ENCODE data around the gene FKBP6. TPM values are rescaled to one million over a fixed set of nuclear protein-coding genes. Genes with fewer than 3 reads are reported as not detected.
"Not testable (repeated sequence)": the region's sequence is repeated elsewhere in the genome, so short reads cannot be mapped to it uniquely, and the experiment has no call there.

Gene FKBP6
- total RNA-seq, 2 experiments from 2014 or later = not detected

DNA sequence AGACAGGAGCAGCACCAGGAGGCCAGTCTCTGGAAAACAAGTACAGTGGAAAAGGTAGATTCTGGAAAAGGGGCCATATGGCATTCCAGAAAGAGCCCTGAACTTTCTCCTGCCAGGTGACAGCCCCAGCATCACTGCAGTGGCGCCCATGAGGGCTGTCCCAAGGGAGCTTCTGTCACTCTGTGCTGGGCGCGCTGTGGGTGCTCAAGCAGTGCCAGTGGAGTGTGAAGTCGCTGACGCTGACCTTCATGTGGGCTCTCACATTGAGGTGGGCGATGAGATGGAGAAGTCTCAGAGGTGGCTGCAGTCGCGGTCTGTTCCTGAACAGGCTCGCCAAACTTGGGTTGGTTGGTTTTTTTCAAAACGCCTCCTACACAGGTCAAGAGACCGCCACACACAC lies 38.2 kb downstream of the FKBP6 start:
- Mint-ChIP-seq H3K27me3 (no peaks in the 10 kb centered on the region), H3K4me1 (no peaks in the 10 kb centered on the region), H3K4me3 (no peak overlapping the region), H3K36me3 (ENCODE audit: low read depth) (no peaks in the 10 kb centered on the region), H3K9me3 (no peaks in the 10 kb centered on the region), H3K27ac (no peak overlapping the region)
- ChIA-PET CTCF (interaction anchor here (1.1 kb wide), 1 partner anchor 41 kb away, joined by 3 read pairs; no protein-coding TSS in a partner anchor), POLR2A (no interaction called here)
- no peak for DNase-seq

DNA sequence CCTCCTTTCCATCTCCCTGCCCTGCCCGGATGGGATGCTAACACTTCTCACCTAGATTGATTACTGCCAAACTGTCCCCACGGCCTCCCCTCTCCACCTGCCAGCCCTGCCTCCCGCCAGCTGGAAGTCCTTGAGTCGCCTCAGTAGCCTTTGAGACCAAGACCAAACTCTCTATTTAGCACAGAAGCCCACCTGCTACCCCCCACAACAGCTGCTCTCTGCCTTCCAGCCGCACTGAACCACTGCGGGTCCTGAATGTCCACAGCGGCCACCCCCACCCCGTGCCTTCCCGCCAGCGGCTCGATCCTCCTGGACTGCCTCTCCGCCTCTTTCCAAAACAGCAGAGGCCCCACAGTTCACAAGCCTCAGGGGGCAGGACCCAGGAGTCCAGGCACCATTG lies 39.0 kb downstream of the FKBP6 start:
- Mint-ChIP-seq H3K36me3 (ENCODE audit: low read depth) (no peaks in the 10 kb centered on the region), H3K4me1 (no peaks in the 10 kb centered on the region), H3K9me3 (no peaks in the 10 kb centered on the region), H3K4me3 (no peak overlapping the region), H3K27me3 (no peaks in the 10 kb centered on the region), H3K27ac (no peak overlapping the region)
- CTCF ChIA-PET = interaction anchor here (1.1 kb wide), 1 partner anchor 42 kb away, joined by 3 read pairs; no protein-coding TSS in a partner anchor
- no peak for DNase-seq
- POLR2A ChIA-PET = no interaction called here

DNA sequence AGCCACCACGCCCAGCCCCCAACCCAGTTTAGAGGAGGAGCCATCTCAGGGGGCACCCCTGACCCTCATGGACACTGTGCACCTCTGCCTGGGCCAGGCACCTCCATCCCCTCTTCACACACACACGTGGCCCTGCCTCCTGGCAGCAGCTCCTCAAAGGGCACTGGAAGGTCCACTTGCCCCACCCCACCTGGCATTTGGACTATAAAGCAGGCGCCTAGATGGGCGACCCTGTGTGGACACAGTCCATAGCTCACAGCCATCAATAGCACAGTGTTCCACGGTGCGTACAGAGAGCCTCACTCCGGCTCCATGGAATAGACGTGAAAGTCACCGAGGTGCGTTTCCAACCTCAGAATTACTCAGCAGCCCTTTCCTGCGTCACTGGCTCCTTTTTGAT lies 41.0 kb downstream of the FKBP6 start:
- Mint-ChIP-seq H3K4me3 (no peak overlapping the region), H3K4me1 (no peaks in the 10 kb centered on the region), H3K27me3 (peaks cover 2% of the 10 kb centered on the region), H3K36me3 (ENCODE audit: low read depth) (no peaks in the 10 kb centered on the region), H3K9me3 (no peaks in the 10 kb centered on the region), H3K27ac (no peak overlapping the region)
- DNase-seq = no peak
- ChIA-PET CTCF (no interaction called here), POLR2A (no interaction called here)

DNA sequence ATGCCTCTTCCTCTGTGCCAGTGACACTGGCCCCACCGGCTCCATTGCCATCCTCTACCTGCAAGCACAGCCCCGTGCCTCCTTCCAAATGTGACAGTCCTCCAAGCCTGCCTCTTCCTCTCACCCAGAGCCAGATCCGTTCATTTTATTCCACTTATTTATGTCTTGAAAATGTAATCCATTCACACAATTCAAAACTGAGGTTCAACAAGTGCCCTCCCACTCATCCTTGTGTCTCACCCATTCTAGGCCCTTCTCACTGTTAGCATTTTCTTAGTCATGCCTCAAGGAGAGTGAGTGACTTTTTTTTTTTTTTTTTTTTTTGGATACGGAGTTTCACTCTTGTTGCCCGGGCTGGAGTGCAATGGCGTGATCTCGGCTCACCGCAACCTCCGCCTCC lies 41.7 kb downstream of the FKBP6 start:
- POLR2A ChIA-PET = no interaction called here
- CTCF ChIA-PET = no interaction called here
- DNase-seq = no peak
- Mint-ChIP-seq H3K4me3 (no peak overlapping the region), H3K9me3 (no peaks in the 10 kb centered on the region), H3K36me3 (ENCODE audit: low read depth) (no peaks in the 10 kb centered on the region), H3K27me3 (peaks cover 2% of the 10 kb centered on the region), H3K27ac (no peak overlapping the region), H3K4me1 (no peaks in the 10 kb centered on the region)

- no peak overlapping the region for H3K4me3 Mint-ChIP-seq
- H3K27me3 Mint-ChIP-seq = peaks cover 15% of the 10 kb centered on the region
- H3K9me3 Mint-ChIP-seq = no peaks in the 10 kb centered on the region
- no peak for DNase-seq
- CTCF ChIA-PET = interaction anchor here (0.6 kb wide), 1 partner anchor 49 kb away, joined by 3 read pairs; no protein-coding TSS in a partner anchor
- H3K36me3 Mint-ChIP-seq (ENCODE audit: low read depth) = no peaks in the 10 kb centered on the region
- H3K27ac Mint-ChIP-seq = no peak overlapping the region
- no peaks in the 10 kb centered on the region for H3K4me1 Mint-ChIP-seq
- POLR2A ChIA-PET = no interaction called here
These were observed 45.8 kb downstream of the FKBP6 start for GRCh38 chr7:73373741-73374140.

GRCh38 chr7:73376262-73376661 lies 48.3 kb downstream of the FKBP6 start:
- H3K9me3 Mint-ChIP-seq; POLR2A ChIA-PET; H3K36me3 Mint-ChIP-seq (ENCODE audit: low read depth); H3K4me1 Mint-ChIP-seq; H3K27ac Mint-ChIP-seq; CTCF ChIA-PET; DNase-seq; H3K4me3 Mint-ChIP-seq: not testable (repeated sequence)
- peaks cover 16% of the 10 kb centered on the region for H3K27me3 Mint-ChIP-seq

- Mint-ChIP-seq H3K4me1 (no peaks in the 10 kb centered on the region), H3K27ac (no peak overlapping the region), H3K36me3 (ENCODE audit: low read depth) (no peaks in the 10 kb centered on the region), H3K4me3 (no peak overlapping the region), H3K27me3 (peaks cover 16% of the 10 kb centered on the region), H3K9me3 (no peaks in the 10 kb centered on the region)
- POLR2A ChIA-PET = no interaction called here
- CTCF ChIA-PET = no interaction called here
- no peak for DNase-seq
These were observed 48.9 kb downstream of the FKBP6 start for GRCh38 chr7:73376671-73377412.

- H3K36me3 Mint-ChIP-seq (ENCODE audit: low read depth); H3K27ac Mint-ChIP-seq; DNase-seq; H3K4me1 Mint-ChIP-seq; POLR2A ChIA-PET; CTCF ChIA-PET; H3K4me3 Mint-ChIP-seq; H3K9me3 Mint-ChIP-seq: not testable (repeated sequence)
- H3K27me3 Mint-ChIP-seq = peaks cover 16% of the 10 kb centered on the region
These were observed 49.6 kb downstream of the FKBP6 start for GRCh38 chr7:73377413-73378200.

- H3K4me1 Mint-ChIP-seq = no peaks in the 10 kb centered on the region
- H3K27ac Mint-ChIP-seq = no peak overlapping the region
- no peak overlapping the region for H3K4me3 Mint-ChIP-seq
- ChIA-PET POLR2A (no interaction called here), CTCF (interaction anchor here (0.6 to 1.0 kb wide), 2 partner anchors 18 to 514 kb away, joined by 4 to 6 read pairs; no protein-coding TSS in a partner anchor)
- peaks cover 2% of the 10 kb centered on the region for H3K36me3 Mint-ChIP-seq (ENCODE audit: low read depth)
- peaks cover 4% of the 10 kb centered on the region for H3K27me3 Mint-ChIP-seq
- peaks cover 13% of the 10 kb centered on the region for H3K9me3 Mint-ChIP-seq
- no peak for DNase-seq
These were observed 55.1 kb downstream of the FKBP6 start for GRCh38 chr7:73382934-73383503.

DNA sequence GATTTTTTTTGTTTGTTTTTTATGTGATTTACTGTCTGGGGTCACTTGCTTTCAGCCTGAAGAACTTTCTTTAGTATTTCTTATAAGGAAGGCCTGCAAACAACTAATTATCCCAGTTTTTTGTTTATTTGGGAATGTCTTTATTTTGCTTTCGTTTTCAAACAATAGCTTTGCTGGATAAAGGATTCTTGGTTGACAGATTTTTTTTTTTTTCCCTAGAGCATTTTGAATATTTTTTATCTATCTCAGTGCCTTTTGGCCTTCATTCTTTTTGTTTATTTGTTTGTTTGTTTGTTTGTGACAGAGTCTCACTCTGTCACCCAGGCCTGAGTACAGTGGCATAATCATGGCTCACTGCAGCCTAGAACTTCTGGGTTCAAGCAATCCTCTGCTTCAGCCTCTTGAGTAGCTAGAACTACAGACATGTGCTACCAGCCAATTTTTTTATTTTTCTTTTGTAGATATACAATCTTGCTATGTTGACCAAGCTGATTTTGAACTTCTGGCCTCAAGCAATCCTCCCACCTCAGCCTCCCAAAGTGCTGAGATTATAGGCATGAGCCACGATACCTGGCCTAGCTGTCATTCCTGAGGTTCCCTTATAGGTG lies 59.4 kb downstream of the FKBP6 start:
- CTCF ChIA-PET = interaction anchor here (0.7 kb wide), 1 partner anchor 63 kb away, joined by 3 read pairs; no protein-coding TSS in a partner anchor
- POLR2A ChIA-PET = no interaction called here
- H3K9me3 Mint-ChIP-seq = peaks cover 21% of the 10 kb centered on the region
- peaks cover 2% of the 10 kb centered on the region for H3K27me3 Mint-ChIP-seq
- DNase-seq = no peak
- no peaks in the 10 kb centered on the region for H3K4me1 Mint-ChIP-seq
- no peak overlapping the region for H3K4me3 Mint-ChIP-seq
- no peak overlapping the region for H3K27ac Mint-ChIP-seq
- H3K36me3 Mint-ChIP-seq (ENCODE audit: low read depth) = peaks cover 2% of the 10 kb centered on the region

DNA sequence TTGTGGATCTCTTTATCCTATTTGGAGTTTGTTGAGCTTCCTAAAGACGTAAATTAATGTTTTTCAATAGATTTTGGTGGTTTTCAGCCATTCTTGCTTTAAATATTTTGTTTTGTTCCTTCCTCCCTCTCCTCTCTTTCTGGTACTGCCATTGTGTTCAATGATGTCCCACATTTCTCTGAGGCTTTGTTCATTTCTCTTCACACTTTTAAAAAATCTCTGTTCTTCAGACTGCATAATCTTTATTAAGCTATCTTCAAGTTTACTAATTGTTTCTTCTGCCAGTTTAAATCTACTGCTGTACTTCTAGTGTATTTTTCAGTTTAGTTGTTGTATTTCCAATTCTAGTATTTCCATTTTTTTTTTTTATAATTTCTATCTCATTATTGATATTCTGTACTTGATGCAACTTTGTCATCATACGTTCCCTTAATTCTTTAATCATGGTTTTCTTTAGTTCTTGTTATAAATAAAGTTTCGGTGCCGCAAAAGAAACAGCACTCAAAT lies 60.0 kb downstream of the FKBP6 start:
- Mint-ChIP-seq H3K36me3 (ENCODE audit: low read depth) (peaks cover 2% of the 10 kb centered on the region), H3K4me3 (no peak overlapping the region), H3K27ac (no peak overlapping the region), H3K4me1 (no peaks in the 10 kb centered on the region), H3K9me3 (peaks cover 20% of the 10 kb centered on the region), H3K27me3 (peaks cover 2% of the 10 kb centered on the region)
- CTCF ChIA-PET = interaction anchor here (0.7 kb wide), 1 partner anchor 64 kb away, joined by 3 read pairs; no protein-coding TSS in a partner anchor
- DNase-seq = no peak
- POLR2A ChIA-PET = no interaction called here

DNA sequence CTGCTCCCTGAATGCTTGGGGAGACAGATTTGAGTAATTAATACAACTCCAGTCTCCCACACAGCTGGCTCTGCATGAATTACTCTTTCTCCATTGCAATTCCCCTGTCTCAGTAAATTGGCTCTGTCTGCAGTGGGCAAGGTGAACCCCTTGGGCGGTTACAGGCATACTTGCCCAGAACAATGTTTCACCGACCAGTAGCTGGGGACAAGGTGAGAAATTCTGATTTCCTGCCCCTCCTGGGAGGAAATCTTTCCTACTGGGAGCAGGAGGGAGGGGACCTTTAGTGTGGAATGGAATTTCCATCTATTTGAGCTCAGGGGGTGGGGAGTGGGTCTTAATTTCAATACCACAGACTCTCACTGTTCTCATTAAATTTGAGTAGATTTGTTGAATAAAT lies 63.4 kb downstream of the FKBP6 start:
- Mint-ChIP-seq H3K27me3 (peaks cover 2% of the 10 kb centered on the region), H3K9me3 (peaks cover 17% of the 10 kb centered on the region), H3K4me1 (no peaks in the 10 kb centered on the region), H3K4me3 (no peak overlapping the region), H3K27ac (no peak overlapping the region), H3K36me3 (ENCODE audit: low read depth) (no peaks in the 10 kb centered on the region)
- CTCF ChIA-PET = interaction anchor here (1.2 kb wide), 1 partner anchor 9 kb away, joined by 3 read pairs; no protein-coding TSS in a partner anchor
- POLR2A ChIA-PET = no interaction called here
- DNase-seq = no peak

DNA sequence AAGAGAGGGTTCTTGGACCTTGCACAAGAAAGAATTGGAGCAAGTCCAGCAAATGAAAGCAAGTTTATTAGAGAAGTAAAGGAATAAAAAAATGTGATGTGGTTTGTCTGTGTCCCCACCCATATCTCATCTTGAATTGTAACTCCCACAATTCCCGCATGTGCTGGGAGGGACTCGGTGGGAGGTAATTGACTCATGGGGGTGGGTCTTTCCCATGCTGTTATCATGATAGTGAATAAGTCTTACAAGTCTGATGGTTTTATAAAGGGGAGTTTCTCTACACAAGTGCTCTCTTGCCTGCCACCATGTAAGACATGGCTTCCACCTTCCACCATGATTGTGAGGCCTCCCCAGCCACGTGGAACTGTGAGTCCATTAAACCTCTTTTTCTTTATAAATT lies 66.5 kb downstream of the FKBP6 start:
- Mint-ChIP-seq H3K9me3 (peaks cover 3% of the 10 kb centered on the region), H3K27me3 (peaks cover 2% of the 10 kb centered on the region), H3K27ac (no peak overlapping the region), H3K36me3 (ENCODE audit: low read depth) (no peaks in the 10 kb centered on the region), H3K4me1 (peaks cover 1% of the 10 kb centered on the region), H3K4me3 (no peak overlapping the region)
- DNase-seq = no peak
- POLR2A ChIA-PET = no interaction called here
- CTCF ChIA-PET = no interaction called here
